Activated CD8-positive, alpha-beta memory T cell treated with anti-CD3 and anti-CD28 coated beads for 1 hour (primary cell): ENCODE data around the gene SELENOS.

Experiments
- DNase-seq, 2 donors: peaks; one replicate each; pipeline ENCODE4 v3.0.0-alpha.2; 2020; ENCODE audit warnings: low read depth in 1 of 2; ENCODE audit errors: extremely low read depth in 1 of 2

The SELENOS gene

GRCh38 chr15:101225658-101226057, 51.6 kb downstream of the SELENOS start:
- no peak for DNase-seq
